Retinal pigment epithelial cell (primary cell): ENCODE data around the gene LIM2.

Source experiments
- DNase-seq: peaks from one replicate; pipeline ENCODE4 v3.0.0-alpha.2; 2010; ENCODE audit warnings: low read depth
- H3K4me3 ChIP-seq: 2 replicates; pipeline ENCODE4 v1.5.1; 2011; ENCODE audit warnings: mild to moderate bottlenecking, low read length, control low read depth, moderate library complexity
- CTCF ChIP-seq: conservative IDR thresholded peaks from 2 replicates; pipeline ENCODE4 v1.5.1; 2011; ENCODE audit warnings: low read depth, low read length, control low read depth, inconsistent platforms

Gene LIM2

GRCh38 chr19:51394050-51394836 lies 6.5 kb upstream of the LIM2 start:
- DNase-seq, result peak; percentile 94
- TF ChIP-seq CTCF, result no peak
- peak overlapping the region; percentile 55 for H3K4me3 ChIP-seq

- no peak overlapping the region for H3K4me3 ChIP-seq
- no peak for DNase-seq
- TF ChIP-seq CTCF, result no peak
Observed at GRCh38 chr19:51392701-51393100, 4.9 kb upstream of the LIM2 start.

GRCh38 chr19:51391073-51391611 lies 3.4 kb upstream of the LIM2 start:
- no peak for TF ChIP-seq CTCF
- no peak for DNase-seq
- H3K4me3 ChIP-seq, result no peak overlapping the region

GRCh38 chr19:51389143-51389542 lies 1.4 kb upstream of the LIM2 start:
- no peak overlapping the region for H3K4me3 ChIP-seq
- no peak for TF ChIP-seq CTCF
- no peak for DNase-seq

GRCh38 chr19:51386882-51387520 lies 773 bp downstream of the LIM2 start:
- H3K4me3 ChIP-seq, result no peak overlapping the region
- no peak for TF ChIP-seq CTCF
- DNase-seq, result no peak

- DNase-seq, result no peak
- no peak for TF ChIP-seq CTCF
- H3K4me3 ChIP-seq, result no peak overlapping the region
Observed at GRCh38 chr19:51382004-51382403, 5.8 kb downstream of the LIM2 start.
